HEK293 (cell line): ENCODE data around the gene ZFHX3.

ENCODE experiments used
- TCF7L2 ChIP-seq: IDR thresholded peaks from 2 replicates; pipeline ENCODE4 v1.6.1; 2011; ENCODE audit warnings: low read depth, mild to moderate bottlenecking, inconsistent platforms, low read length, moderate library complexity, borderline replicate concordance
- YY1 ChIP-seq: fragments of 450-650 bp; formaldehyde crosslinking; IDR thresholded peaks from 2 replicates; pipeline ENCODE4 v1.5.1; 2018; ENCODE audit warnings: missing biosample characterization, missing genetic modification characterization
- ZNF140 ChIP-seq: fragments of 450-650 bp; formaldehyde crosslinking; IDR thresholded peaks from 2 replicates; pipeline ENCODE4 v1.5.1; 2016; ENCODE audit warnings: missing biosample characterization, missing genetic modification characterization
- ZNF174 ChIP-seq: fragments of 450-650 bp; formaldehyde crosslinking; IDR thresholded peaks from 2 replicates; pipeline ENCODE4 v1.5.0; 2017; ENCODE audit warnings: missing biosample characterization, mild to moderate bottlenecking, missing genetic modification characterization
- ZNF223 ChIP-seq: fragments of 450-650 bp; formaldehyde crosslinking; IDR thresholded peaks from 2 replicates; pipeline ENCODE4 v1.5.1; 2016; ENCODE audit warnings: missing biosample characterization, missing genetic modification characterization
- ZNF23 ChIP-seq: fragments of 450-650 bp; formaldehyde crosslinking; IDR thresholded peaks from 2 replicates; pipeline ENCODE4 v1.5.1; 2016; ENCODE audit warnings: missing biosample characterization, missing genetic modification characterization, borderline replicate concordance
- ZNF274 ChIP-seq, 2 experiments: fragments of 200-500 bp in 1 of 2; fragments of 450-650 bp in 1 of 2; sonication (Bioruptor generic) in 1 of 2; formaldehyde crosslinking in 1 of 2; IDR thresholded peaks; 2 replicates each; pipeline versions ENCODE4 v1.5.1 to v1.6.1; 2014 to 2016; ENCODE audit warnings: borderline replicate concordance in 1 of 2, inconsistent platforms in 1 of 2, low read length in 1 of 2, missing biosample characterization in 1 of 2, missing genetic modification characterization in 1 of 2
- ZNF660 ChIP-seq: fragments of 450-650 bp; IDR thresholded peaks from 2 replicates; pipeline ENCODE4 v1.5.1; 2018; ENCODE audit warnings: missing biosample characterization, mild to moderate bottlenecking, missing genetic modification characterization
- ZNF670 ChIP-seq: fragments of 450-650 bp; formaldehyde crosslinking; IDR thresholded peaks from 2 replicates; pipeline ENCODE4 v1.5.1; 2016; ENCODE audit warnings: missing biosample characterization, missing genetic modification characterization, low read depth
- TF ChIP-seq, protein P1 (sequence below): fragments of 450-650 bp; formaldehyde crosslinking; IDR thresholded peaks from 2 replicates; pipeline ENCODE4 v1.5.1; 2016; ENCODE audit warnings: missing biosample characterization, missing genetic modification characterization, borderline replicate concordance
- TF ChIP-seq, protein P2 (sequence below): fragments of 450-650 bp; formaldehyde crosslinking; IDR thresholded peaks from 2 replicates; pipeline ENCODE4 v1.5.1; 2016; ENCODE audit warnings: missing biosample characterization, missing genetic modification characterization
- TF ChIP-seq, protein P3 (sequence below): fragments of 450-650 bp; formaldehyde crosslinking; optimal IDR thresholded peaks from 2 replicates; pipeline ENCODE3; 2016; ENCODE audit warnings: missing biosample characterization, mild to moderate bottlenecking, missing genetic modification characterization
- TF ChIP-seq, protein P4 (sequence below): fragments of 450-650 bp; formaldehyde crosslinking; IDR thresholded peaks from 2 replicates; pipeline ENCODE4 v1.5.1; 2016; ENCODE audit warnings: missing biosample characterization, missing genetic modification characterization
- TF ChIP-seq, protein P5 (sequence below): IDR thresholded peaks from 2 replicates; pipeline ENCODE4 v1.6.1; 2011; ENCODE audit warnings: mild to moderate bottlenecking, low read depth, low read length, borderline replicate concordance

DNA sequence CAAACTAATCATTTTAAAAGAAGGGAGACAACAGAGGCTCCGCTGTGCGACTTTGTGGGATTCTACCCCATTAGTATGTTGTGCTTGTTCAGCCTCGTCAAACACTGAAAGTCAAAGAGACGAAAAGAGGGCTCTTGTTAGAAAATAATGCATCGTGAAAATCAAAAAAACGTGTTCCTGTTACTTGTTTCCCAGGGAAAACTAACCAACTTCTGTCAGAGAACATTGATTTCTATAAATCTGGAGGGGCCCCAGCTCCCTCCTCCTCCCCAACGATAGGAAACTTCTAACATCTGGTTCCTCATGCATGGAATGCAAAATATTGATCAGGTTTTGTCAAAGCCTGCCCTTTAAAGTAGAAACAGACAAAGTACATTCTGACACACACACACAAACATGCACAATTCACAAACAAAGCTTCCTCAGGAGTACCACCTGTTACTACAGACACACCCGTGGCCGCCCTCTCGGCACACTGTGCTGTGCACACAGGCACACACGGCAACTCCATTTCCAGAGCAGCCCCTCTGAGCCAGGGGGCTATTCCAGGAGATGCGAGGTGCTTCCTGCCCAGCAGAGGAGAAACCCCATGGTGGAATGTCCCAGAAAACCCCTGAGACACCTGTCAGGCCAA lies 151.3 kb downstream of the ZFHX3 start:
- TF ChIP-seq, protein P1, sequence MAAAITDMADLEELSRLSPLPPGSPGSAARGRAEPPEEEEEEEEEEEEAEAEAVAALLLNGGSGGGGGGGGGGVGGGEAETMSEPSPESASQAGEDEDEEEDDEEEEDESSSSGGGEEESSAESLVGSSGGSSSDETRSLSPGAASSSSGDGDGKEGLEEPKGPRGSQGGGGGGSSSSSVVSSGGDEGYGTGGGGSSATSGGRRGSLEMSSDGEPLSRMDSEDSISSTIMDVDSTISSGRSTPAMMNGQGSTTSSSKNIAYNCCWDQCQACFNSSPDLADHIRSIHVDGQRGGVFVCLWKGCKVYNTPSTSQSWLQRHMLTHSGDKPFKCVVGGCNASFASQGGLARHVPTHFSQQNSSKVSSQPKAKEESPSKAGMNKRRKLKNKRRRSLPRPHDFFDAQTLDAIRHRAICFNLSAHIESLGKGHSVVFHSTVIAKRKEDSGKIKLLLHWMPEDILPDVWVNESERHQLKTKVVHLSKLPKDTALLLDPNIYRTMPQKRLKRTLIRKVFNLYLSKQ (tag by site-specific recombination): no peak
- TF ChIP-seq, protein P2, sequence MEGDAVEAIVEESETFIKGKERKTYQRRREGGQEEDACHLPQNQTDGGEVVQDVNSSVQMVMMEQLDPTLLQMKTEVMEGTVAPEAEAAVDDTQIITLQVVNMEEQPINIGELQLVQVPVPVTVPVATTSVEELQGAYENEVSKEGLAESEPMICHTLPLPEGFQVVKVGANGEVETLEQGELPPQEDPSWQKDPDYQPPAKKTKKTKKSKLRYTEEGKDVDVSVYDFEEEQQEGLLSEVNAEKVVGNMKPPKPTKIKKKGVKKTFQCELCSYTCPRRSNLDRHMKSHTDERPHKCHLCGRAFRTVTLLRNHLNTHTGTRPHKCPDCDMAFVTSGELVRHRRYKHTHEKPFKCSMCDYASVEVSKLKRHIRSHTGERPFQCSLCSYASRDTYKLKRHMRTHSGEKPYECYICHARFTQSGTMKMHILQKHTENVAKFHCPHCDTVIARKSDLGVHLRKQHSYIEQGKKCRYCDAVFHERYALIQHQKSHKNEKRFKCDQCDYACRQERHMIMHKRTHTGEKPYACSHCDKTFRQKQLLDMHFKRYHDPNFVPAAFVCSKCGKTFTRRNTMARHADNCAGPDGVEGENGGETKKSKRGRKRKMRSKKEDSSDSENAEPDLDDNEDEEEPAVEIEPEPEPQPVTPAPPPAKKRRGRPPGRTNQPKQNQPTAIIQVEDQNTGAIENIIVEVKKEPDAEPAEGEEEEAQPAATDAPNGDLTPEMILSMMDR (tag by site-specific recombination): no peak
- TF ChIP-seq ZNF23 (tag by site-specific recombination): no peak
- TF ChIP-seq ZNF274 (IDR thresholded peaks at IDR 0.05; ENCODE audit: low read length): no peak
- TF ChIP-seq ZNF274 (tag by site-specific recombination; IDR thresholded peaks at IDR 0.05; ENCODE audit: borderline replicate concordance): no peak
- TF ChIP-seq, protein P3, sequence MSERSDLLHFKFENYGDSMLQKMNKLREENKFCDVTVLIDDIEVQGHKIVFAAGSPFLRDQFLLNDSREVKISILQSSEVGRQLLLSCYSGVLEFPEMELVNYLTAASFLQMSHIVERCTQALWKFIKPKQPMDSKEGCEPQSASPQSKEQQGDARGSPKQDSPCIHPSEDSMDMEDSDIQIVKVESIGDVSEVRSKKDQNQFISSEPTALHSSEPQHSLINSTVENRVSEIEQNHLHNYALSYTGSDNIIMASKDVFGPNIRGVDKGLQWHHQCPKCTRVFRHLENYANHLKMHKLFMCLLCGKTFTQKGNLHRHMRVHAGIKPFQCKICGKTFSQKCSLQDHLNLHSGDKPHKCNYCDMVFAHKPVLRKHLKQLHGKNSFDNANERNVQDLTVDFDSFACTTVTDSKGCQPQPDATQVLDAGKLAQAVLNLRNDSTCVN: no peak
- TF ChIP-seq TCF7L2: no peak
- no peak for TF ChIP-seq ZNF670
- TF ChIP-seq, protein P4, sequence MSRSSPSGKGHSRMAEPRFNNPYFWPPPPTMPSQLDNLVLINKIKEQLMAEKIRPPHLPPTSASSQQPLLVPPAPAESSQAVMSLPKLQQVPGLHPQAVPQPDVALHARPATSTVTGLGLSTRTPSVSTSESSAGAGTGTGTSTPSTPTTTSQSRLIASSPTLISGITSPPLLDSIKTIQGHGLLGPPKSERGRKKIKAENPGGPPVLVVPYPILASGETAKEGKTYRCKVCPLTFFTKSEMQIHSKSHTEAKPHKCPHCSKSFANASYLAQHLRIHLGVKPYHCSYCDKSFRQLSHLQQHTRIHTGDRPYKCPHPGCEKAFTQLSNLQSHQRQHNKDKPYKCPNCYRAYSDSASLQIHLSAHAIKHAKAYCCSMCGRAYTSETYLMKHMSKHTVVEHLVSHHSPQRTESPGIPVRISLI (tag by site-specific recombination): no peak
- TF ChIP-seq, protein P5, sequence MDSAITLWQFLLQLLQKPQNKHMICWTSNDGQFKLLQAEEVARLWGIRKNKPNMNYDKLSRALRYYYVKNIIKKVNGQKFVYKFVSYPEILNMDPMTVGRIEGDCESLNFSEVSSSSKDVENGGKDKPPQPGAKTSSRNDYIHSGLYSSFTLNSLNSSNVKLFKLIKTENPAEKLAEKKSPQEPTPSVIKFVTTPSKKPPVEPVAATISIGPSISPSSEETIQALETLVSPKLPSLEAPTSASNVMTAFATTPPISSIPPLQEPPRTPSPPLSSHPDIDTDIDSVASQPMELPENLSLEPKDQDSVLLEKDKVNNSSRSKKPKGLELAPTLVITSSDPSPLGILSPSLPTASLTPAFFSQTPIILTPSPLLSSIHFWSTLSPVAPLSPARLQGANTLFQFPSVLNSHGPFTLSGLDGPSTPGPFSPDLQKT: no peak
- TF ChIP-seq ZNF140 (tag by site-specific recombination): no peak
- TF ChIP-seq ZNF223 (tag by site-specific recombination): no peak
- no peak for TF ChIP-seq YY1
- TF ChIP-seq ZNF174: no peak
- no peak for TF ChIP-seq ZNF660 (tag by site-specific recombination)
